Suprapubic skin (tissue), 4 donors: ENCODE results near the gene DPP10.

Experiments
- CTCF ChIP-seq, 2 donors: fragments of 200-600 bp in 1 of 2; fragments of 450-650 bp in 1 of 2; sonication (generic) in 1 of 2; IDR thresholded peaks; one replicate each; pipeline ENCODE4 v1.5.1; 2016 to 2019; ENCODE audit warnings: antibody characterized with exemption in 2 of 2, mild to moderate bottlenecking in 1 of 2, moderate library complexity in 1 of 2
- POLR2A ChIP-seq, 2 donors: fragments of 450-650 bp; IDR thresholded peaks; one replicate each; pipeline ENCODE4 v1.6.1; 2017; ENCODE audit warnings: antibody characterized with exemption in 2 of 2, mild to moderate bottlenecking in 2 of 2, moderate library complexity in 2 of 2
- POLR2AphosphoS5 ChIP-seq, 3 donors: sonication (generic); formaldehyde crosslinking; IDR thresholded peaks; one replicate each; pipeline ENCODE4 v1.6.1; 2017; ENCODE audit warnings: antibody characterized with exemption in 3 of 3

DNA sequence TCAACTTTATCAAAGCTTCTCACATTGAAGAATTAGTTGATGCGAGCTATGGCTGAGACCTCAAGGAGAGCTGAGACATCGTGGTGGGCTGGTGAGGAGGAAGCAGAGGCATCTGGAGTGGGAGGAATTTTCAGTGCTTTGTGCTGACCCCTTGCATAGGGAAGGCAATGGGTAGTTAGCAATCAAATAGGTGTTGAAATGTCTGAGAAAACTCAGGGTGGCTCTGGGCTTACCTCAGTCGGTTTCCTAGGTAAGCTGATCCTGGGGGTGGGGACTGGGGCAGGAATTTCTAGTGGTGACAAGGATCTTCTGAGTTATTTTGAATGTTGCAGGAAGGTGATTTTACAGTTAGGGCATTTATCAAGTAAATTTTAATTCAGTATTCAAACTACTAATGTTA lies 20.7 kb upstream of the DPP10 start:
- TF ChIP-seq CTCF (IDR thresholded peaks at IDR 0.05) (no peak), POLR2AphosphoS5 (IDR thresholded peaks at IDR 0.05) (no peak), POLR2A (IDR thresholded peaks at IDR 0.05) (no peak)
